Bronchial epithelial cell (primary cell): ENCODE measurements around the gene PLA2G1B. TPM values are rescaled to one million over a fixed set of nuclear protein-coding genes. Genes with fewer than 3 reads are reported as not detected.

Experiments
- DNase-seq: peaks from one replicate; pipeline ENCODE4 v3.0.0-alpha.2; 2010; ENCODE audit warnings: low read depth
- FAIRE-seq: peaks from 2 replicates; lab custom pipeline; 2011; peaks lifted over from hg19 to GRCh38; lab: Jason Lieb, UNC
- H3K27me3 ChIP-seq: 2 replicates; pipeline ENCODE4 v1.5.1; 2011; ENCODE audit warnings: low read length; ENCODE audit not compliant: control insufficient read depth, insufficient read depth
- H3K36me3 ChIP-seq: 2 replicates; pipeline ENCODE4 v1.5.1; 2011; ENCODE audit warnings: low read length; ENCODE audit not compliant: control insufficient read depth, insufficient read depth
- H3K4me3 ChIP-seq: 2 replicates; pipeline ENCODE4 v1.5.1; 2011; ENCODE audit warnings: mild to moderate bottlenecking, low read depth, low read length, control low read depth
- CTCF ChIP-seq: IDR thresholded peaks from 2 replicates; pipeline ENCODE4 v1.5.1; 2011; ENCODE audit warnings: mild to moderate bottlenecking, moderate library complexity, low read length, control low read depth, inconsistent platforms; ENCODE audit not compliant: insufficient read depth, severe bottlenecking
- total RNA-seq: library from RNA; depleted of rRNA; stranded (reverse); fragments of >200 nt; gene quantifications from 2 replicates; pipeline ENCODE4 v1.2.1, GENCODE V29; 2014

PLA2G1B gene
- total RNA-seq, 1 donor from 2014 or later: not detected

GRCh38 chr12:120370343-120371243, 43.0 kb upstream of the PLA2G1B start:
- DNase-seq (no peak), FAIRE-seq (peak; percentile 7)
- peaks cover 40% of the 10 kb centered on the region for H3K27me3 ChIP-seq
- no peak for TF ChIP-seq CTCF
- H3K36me3 ChIP-seq: no peaks in the 10 kb centered on the region
- no peak overlapping the region for H3K4me3 ChIP-seq

- no peak for TF ChIP-seq CTCF
- H3K4me3 ChIP-seq: no peak overlapping the region
- peaks cover 40% of the 10 kb centered on the region for H3K27me3 ChIP-seq
- DNase-seq (no peak), FAIRE-seq (no peak)
- H3K36me3 ChIP-seq: no peaks in the 10 kb centered on the region
Measured at GRCh38 chr12:120369603-120370342, 42.2 kb upstream of the PLA2G1B start.

- TF ChIP-seq CTCF: no peak
- Histone ChIP-seq H3K27me3 (peaks cover 38% of the 10 kb centered on the region), H3K4me3 (no peak within 1 kb of the TSS), H3K36me3 (no peaks in the 10 kb centered on the region)
- no peak for FAIRE-seq
- no peak for DNase-seq
Measured at GRCh38 chr12:120368789-120369602, 41.4 kb upstream of the PLA2G1B start, which contains the start of gene MSI1. TSS of gene MSI1 (minus strand) at chr12:120369164. CDS start at chr12:120369091, 73 bp downstream.

- Histone ChIP-seq H3K4me3 (no peak overlapping the region), H3K36me3 (no peaks in the 10 kb centered on the region), H3K27me3 (peaks cover 40% of the 10 kb centered on the region)
- FAIRE-seq: no peak
- no peak for TF ChIP-seq CTCF
- DNase-seq: no peak
Measured at GRCh38 chr12:120367924-120368788, 40.6 kb upstream of the PLA2G1B start.
